ENCODE data around the gene OR5K4.

OR5K4 gene

GRCh38 chr3:98353554-98353953, at the start of gene OR5K4:
TSS of gene OR5K4 (plus strand) at chr3:98353854. CDS start at chr3:98353854, 0 bp downstream.
- TF ChIP-seq, protein P1, sequence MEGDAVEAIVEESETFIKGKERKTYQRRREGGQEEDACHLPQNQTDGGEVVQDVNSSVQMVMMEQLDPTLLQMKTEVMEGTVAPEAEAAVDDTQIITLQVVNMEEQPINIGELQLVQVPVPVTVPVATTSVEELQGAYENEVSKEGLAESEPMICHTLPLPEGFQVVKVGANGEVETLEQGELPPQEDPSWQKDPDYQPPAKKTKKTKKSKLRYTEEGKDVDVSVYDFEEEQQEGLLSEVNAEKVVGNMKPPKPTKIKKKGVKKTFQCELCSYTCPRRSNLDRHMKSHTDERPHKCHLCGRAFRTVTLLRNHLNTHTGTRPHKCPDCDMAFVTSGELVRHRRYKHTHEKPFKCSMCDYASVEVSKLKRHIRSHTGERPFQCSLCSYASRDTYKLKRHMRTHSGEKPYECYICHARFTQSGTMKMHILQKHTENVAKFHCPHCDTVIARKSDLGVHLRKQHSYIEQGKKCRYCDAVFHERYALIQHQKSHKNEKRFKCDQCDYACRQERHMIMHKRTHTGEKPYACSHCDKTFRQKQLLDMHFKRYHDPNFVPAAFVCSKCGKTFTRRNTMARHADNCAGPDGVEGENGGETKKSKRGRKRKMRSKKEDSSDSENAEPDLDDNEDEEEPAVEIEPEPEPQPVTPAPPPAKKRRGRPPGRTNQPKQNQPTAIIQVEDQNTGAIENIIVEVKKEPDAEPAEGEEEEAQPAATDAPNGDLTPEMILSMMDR (IDR thresholded peaks at IDR 0.05) = no peak
- Histone ChIP-seq H3K4me1 (no peaks in the 10 kb centered on the region), H3K27me3 (no peaks in the 10 kb centered on the region), H3K27ac (no peak within 1 kb of the TSS), H3K4me3 (no peak within 1 kb of the TSS), H3K36me3 (no peaks in the 10 kb centered on the region), H3K9me3 (no peaks in the 10 kb centered on the region)
- intact Hi-C loops (cut with DNase I; ENCODE audit: low total_unique reads) = no loop called here
- DNase-seq = no peak

GRCh38 chr3:98322101-98322500, 31.6 kb upstream of the OR5K4 start:
- Histone ChIP-seq H3K36me3 (no peaks in the 10 kb centered on the region), H3K4me3 (no peak overlapping the region), H3K27ac (no peak overlapping the region), H3K27me3 (no peaks in the 10 kb centered on the region), H3K4me1 (peaks cover 0 to 5% (median 0%) of the 10 kb centered on the region in 4 donors), H3K9me3 (no peaks in the 10 kb centered on the region)
- intact Hi-C loops (cut with DNase I; ENCODE audit: low total_unique reads) = no loop called here
- TF ChIP-seq, protein P1 (IDR thresholded peaks at IDR 0.05) = no peak
- no peak for DNase-seq

GRCh38 chr3:98322686-98323085, 31.0 kb upstream of the OR5K4 start:
- intact Hi-C loops (cut with DNase I; ENCODE audit: low total_unique reads) = no loop called here
- Histone ChIP-seq H3K4me3 (no peak overlapping the region), H3K4me1 (peaks cover 0 to 5% (median 0%) of the 10 kb centered on the region in 4 donors), H3K27ac (no peak overlapping the region), H3K36me3 (no peaks in the 10 kb centered on the region), H3K27me3 (no peaks in the 10 kb centered on the region), H3K9me3 (no peaks in the 10 kb centered on the region)
- DNase-seq = no peak
- TF ChIP-seq, protein P1 (IDR thresholded peaks at IDR 0.05) = no peak

DNA sequence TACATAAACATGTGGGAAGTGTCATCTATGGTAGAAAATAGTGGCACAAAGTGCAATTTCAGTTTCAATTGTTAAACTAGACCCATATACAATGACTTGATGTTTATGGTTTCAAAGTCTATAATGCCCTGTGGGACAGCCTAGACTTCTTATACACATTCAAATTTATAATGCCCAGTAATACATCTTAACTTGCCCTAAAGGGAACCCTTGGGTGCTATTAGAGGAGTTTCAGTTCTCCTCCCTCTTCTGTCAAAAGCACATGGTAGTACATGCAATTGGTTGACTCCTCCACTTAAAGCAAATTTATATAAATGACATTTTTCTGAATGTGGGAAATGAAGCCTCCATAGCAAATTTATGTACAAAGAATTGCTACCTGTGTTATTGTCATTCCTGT, 30.2 kb upstream of the OR5K4 start:
- Histone ChIP-seq H3K27ac (no peak overlapping the region), H3K4me1 (peaks cover 0 to 5% (median 0%) of the 10 kb centered on the region in 4 donors), H3K4me3 (no peak overlapping the region), H3K9me3 (no peaks in the 10 kb centered on the region), H3K36me3 (no peaks in the 10 kb centered on the region), H3K27me3 (no peaks in the 10 kb centered on the region)
- intact Hi-C loops (cut with DNase I; ENCODE audit: low total_unique reads) = no loop called here
- TF ChIP-seq, protein P1 (IDR thresholded peaks at IDR 0.05) = no peak
- no peak for DNase-seq

- Histone ChIP-seq H3K36me3 (no peaks in the 10 kb centered on the region), H3K4me3 (no peak overlapping the region), H3K9me3 (no peaks in the 10 kb centered on the region), H3K27ac (no peak overlapping the region), H3K27me3 (peaks cover 0 to under 1% of the 10 kb centered on the region in 2 donors), H3K4me1 (peaks cover 0 to 5% (median 0%) of the 10 kb centered on the region in 4 donors)
- intact Hi-C loops (cut with DNase I; ENCODE audit: low total_unique reads) = no loop called here
- DNase-seq = no peak
- TF ChIP-seq, protein P1 (IDR thresholded peaks at IDR 0.05) = no peak
These were observed 28.6 kb upstream of the OR5K4 start for GRCh38 chr3:98325055-98325454.
